ENCODE measurements around the gene LAMB2. TPM values are rescaled to one million over a fixed set of nuclear protein-coding genes. Genes with fewer than 3 reads are reported as not detected.

Gene LAMB2
- polyA plus RNA-seq, 1 donor: 325 TPM

- no peak for DNase-seq
Measured at GRCh38 chr3:49161197-49161596, 28.3 kb upstream of the LAMB2 start.

DNA sequence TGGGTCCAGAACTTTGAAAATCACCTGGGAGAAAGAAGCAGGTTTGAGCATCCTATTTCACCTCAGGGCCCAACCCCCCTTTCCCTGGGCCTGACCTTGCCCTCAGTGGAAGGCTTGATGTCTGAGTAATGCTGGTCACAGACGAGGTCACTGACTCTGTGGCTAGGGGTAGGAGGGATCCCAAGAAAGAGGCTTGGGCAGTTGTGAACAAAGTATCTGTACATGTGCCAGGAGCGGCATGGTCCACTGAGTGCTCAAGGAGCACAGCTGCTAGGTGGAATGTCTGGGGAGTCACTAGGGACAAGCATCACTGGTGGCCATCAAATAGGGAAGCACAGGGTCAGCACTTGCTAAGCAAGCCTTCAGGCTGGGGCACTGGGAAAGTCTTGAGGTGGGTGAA is 25.9 kb upstream of the LAMB2 start:
- no peak for DNase-seq

GRCh38 chr3:49158103-49158709 is 25.4 kb upstream of the LAMB2 start:
- no peak for DNase-seq

DNA sequence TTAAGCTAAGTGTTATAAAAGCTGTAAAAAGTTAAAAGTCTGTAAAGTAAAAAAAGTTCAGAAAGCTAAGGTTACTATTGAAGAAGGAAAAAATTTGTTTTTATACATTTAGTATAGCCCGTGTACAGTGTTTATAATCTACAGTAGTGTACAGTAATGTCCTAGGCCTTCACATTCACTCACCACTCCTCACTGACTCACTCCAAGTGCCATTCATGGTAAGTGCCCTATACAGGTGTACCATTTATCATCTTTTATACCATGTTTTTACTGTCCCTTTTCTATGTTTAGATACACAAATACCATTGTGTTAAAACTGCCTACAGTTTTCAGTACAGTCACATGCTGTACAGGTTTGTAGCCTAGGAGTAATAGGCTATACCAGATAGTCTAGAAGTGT is 24.4 kb upstream of the LAMB2 start:
- no peak for DNase-seq

DNA sequence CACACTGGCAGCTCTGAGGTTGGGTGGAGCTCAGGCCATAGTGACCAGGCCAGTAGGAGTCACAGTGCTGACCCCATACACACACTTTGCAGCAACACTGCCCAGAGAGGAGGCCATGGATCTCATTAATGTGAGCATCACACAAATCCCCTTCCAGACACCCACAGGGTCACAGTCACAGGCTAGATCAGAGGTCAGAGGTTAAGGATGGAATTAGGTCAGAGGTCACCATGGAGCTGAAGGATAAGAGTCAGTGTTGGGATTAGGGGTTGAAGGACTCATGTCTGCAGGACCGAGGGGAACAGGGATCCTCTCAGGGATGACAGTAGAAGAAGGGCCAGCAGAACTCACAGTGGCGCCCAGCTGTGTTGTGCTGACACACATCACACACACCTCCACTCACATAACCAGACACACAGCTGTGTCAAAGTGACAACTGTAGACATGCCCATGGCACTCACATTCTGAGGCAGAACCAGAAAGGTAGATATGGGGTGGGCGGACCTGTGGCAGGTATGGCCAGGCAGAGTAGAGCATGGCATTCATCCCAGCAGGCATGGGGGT is 20.6 kb upstream of the LAMB2 start:
- DNase-seq: no peak

GRCh38 chr3:49151610-49152009 is 18.8 kb upstream of the LAMB2 start:
- no peak for DNase-seq

- no peak for DNase-seq
Measured at GRCh38 chr3:49148159-49148558, 15.3 kb upstream of the LAMB2 start.

DNA sequence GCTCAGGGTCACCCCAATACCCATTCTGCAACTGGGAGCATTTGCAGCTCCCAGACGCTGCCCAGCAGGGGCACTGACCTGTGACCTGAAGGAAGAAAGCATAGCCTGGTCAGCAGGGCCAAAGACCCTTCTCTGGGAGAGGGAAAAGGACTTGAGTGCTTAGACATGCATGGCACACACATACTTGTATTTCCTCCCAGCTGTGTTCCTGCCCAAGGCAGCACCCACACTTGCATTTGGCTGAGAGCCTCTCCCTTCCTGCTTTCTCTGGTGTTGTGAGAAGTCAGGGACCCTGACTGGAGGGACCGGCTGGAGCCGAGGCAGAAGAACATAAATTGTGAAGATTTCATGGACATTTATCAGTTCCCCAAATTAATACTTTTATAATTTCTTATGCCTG is 7.2 kb upstream of the LAMB2 start:
- no peak for DNase-seq

DNA sequence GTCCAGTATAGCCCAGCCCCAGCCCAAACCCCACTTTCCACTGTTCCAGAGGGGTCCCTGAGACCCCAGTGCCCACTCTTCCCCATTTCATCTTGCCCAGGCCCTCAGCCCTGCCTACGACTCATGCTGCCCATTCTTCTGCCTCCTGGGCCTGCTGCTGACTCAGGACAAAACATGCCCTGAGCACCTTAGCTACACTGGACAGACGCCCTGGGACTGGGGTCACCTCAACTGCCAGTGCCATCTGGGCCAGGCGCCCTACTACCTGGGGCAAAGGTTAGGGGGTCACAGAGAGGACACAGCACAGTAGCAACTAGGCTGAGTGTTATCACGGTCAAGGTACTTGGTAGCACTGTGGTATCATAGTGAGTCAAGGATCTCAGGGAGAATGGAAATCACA is 2.6 kb upstream of the LAMB2 start:
- no peak for DNase-seq

DNA sequence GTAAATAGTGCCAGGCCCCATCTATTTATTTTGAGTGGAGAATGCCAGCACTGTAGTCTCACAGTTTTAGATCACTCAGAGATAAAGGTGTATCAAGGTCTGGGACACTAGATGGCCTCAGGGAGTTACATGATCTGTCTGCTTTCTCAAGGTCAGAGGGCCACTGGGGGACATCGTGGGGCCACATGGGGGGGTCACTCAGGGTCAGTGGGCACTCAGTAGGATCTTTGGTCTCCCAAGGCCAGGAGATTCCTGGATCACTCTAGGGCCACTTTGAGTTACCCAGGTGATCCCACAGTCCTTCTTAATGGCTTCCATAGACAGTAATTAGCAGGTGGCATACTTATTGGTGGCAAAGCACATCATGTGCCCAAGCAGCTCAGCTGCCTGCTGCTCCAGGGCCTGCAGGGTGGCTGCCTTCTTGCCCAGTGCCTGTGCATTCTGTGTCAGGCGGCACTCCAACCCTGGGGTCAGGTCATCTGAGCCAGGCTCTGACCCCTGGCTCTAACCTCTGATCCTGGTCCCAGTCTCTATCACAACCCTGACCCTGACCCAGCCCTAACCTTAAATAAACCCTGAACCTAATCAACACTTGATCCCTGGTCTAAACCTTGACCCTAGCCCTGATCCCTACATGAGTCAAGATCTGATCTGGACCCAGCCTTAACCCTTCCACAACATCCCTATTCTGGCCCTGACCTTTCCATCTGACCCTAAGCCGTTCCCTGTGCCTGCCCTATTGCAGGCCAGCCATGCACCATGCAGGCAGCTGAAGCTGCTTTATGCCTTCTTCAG is 1.8 kb upstream of the LAMB2 start:
- DNase-seq: no peak

DNA sequence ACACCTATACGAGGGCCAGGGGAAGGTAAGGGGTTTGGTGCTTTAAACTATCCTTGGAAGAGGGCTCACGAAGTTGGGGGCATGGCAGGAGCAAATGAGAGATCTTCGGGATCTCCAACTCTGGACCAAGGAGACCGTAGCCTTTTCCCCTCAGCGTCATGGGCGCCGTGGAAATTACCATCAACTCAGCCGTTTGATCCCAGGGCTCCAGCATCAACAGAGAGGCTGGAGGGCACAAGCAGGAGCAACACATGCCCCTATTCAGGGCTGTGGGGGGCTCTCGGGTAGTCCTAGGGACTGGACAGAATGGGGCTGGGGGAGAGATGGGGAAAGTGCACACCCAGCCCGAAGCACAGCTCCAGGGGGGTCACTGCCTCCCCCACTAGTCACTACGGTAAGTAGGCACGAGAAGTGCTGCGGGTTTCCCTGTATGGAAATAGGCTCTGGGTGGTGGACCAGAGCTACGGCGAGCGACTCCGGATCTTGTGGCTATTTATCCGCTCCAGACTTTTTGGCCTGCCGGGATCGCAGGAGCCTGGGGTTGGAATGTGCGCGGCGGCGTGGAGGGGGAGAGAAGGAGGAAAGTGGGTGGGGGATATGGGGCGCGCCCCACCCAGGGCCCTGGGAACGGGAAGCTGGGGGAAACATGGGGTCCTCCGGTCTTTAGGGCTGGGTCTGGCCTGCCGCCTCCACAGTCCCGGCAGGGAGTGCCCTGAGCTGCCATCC is 539 bp upstream of the LAMB2 start:
- DNase-seq: peak; percentile 89

DNA sequence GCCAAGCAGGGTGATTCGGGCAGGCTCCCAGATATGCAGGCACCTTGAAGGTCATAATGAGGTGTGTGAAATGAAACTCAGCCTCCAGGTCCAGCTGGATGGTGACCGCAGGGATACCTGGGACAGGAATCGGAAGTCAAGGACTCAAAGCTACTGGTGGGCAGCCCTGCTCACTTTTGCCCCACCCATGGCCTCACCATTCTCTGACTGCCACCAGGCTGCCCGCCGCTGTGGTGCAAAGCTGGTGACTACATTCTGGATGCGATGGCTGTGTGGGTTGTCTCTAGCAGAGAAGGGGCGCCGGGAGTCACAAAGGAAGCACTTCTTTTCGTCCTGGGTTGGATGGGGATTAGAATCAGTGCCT is 795 bp downstream of the LAMB2 start:
- DNase-seq: no peak

DNA sequence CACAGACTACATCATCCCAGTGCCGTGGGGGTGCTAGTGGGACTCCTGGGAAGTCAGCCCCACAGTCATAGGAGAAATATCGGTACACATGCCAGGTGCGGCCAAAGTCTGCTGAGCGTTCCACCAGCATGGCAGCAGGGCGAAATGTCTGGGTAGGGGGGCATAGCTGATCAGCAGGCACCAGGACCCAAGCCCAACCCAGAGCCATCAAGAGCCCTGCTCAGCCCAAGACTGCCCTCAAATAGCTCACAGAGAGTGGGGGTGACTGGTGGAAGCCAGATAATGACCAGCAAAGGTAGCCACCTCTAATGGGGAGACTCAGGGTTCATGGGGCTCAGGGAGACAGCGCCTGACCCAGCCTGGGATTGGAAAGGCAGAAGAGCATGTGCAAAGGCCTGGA is 1.3 kb downstream of the LAMB2 start:
- DNase-seq: no peak

- no peak for DNase-seq
Measured at GRCh38 chr3:49131040-49131439, 1.8 kb downstream of the LAMB2 start.

GRCh38 chr3:49124991-49125670 is 7.7 kb downstream of the LAMB2 start:
- no peak for DNase-seq

DNA sequence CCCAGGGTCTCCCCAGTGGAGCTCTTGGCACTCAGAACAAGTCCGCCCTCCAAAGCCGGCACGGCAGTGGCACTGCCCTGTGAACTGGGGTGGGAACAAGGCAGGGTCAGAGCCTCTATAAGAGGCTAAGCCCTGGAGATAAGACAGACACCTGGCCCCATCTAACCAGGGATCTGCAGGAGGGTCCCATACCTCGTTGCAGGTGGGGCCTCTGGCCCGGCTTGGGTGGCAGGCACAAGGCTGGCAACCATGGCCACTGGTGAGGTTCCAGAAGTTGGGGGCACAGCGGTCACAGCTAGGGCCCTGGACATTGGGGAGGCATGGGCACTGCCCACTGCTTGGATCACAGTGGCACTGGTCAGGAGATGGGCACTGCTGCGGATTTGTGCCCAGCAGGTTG is 8.6 kb downstream of the LAMB2 start:
- DNase-seq: no peak

DNA sequence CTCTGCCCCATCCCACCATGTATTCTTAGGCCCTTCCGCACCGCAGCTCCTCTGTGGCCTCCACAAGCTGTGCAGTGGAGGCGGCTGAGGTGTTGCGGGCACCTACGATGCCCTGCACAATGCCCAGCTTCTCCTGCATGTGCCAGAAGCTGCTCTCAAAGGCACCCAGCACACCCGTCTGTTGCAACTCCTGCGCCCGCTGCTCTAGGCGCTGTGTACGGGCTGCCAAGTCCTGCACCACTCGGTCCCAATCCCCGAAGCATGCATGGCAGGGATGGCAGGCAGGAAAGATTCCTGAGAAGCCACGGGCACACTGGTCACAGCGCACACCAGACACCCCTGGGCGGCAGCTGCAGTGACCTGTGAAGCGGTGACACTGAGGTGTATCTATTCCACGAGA is 9.2 kb downstream of the LAMB2 start:
- DNase-seq: no peak

DNA sequence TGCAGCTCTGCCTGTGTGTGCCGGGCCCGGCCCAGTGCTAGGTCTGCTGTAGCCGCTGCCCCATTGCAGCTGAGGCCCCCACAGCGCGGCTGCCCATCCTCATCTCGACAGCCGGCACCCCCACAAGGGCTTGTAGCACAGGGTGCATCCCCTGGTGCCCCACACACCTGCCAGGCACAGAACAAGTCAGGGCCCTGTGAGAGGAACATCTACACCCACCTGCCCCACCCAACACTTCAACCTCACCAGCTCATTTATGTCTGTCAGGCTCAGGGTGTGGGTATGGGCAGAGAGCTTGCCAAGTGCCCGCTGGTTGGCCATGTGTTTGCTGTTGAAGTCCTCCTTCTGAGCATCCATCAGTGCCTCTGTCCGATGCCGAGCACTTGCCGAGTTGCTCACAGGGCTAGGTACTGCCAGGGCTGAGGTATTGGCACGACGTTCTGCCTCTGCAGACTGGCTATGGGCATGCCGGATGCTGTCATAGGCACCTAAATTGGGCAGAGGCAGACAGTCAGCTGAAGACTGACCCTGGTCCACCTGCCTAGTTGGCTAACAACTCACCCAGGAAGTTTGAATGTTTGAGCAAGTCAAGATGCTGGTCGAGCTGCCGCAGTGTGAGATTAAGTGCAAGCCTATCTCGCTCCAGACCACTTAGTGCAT is 9.8 kb downstream of the LAMB2 start:
- no peak for DNase-seq

- no peak for DNase-seq
Measured at GRCh38 chr3:49122451-49122850, 10.4 kb downstream of the LAMB2 start.

- DNase-seq: no peak
Measured at GRCh38 chr3:49122022-49122421, 10.8 kb downstream of the LAMB2 start.

DNA sequence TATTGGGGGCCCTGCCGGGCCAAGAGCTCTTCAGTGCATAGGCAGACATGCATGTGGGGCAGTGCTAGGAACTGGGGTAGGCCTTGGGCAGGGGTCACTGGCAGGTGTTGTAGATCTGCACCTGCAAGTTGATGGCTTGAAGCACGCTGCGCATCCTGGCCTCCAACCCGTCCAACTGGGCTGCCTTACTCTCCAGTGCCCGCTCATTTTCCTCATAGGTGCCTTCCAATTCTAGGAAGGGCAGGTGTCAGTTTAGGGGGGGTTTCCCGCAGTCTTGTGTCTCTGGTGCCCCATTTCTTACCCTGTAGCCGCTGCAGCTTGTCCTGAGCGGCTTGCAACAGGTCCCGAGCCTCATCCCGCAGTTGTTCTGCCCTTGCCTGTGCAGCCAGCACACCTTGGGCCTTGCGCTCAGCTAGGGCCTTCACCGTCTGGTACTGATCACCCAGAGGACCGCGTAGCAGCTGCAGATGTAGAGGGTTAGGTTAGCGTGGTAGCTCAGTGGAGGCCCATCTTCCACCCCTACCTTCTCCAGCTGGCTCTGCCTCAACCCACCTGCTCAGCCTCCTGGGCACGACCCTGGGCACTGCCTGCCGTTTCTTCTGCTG is 11.6 kb downstream of the LAMB2 start:
- no peak for DNase-seq
